Prostate gland (tissue), 2 donors: ENCODE results near the gene MATN1. TPM values are rescaled to one million over a fixed set of nuclear protein-coding genes. Genes with fewer than 3 reads are reported as not detected.

Experiments
- DNase-seq: peaks from one replicate; pipeline ENCODE4 v3.0.0-alpha.2; 2019; ENCODE audit warnings: low spot score
- H3K27ac ChIP-seq, 2 donors: fragments of 200-600 bp; sonication (generic); 2 replicates each; pipeline ENCODE4 v1.5.1; 2017 to 2019
- H3K27me3 ChIP-seq: fragments of 200-600 bp; sonication (generic); replicated peaks from 2 replicates; pipeline ENCODE4 v1.5.1; 2019; ENCODE audit not compliant: insufficient read depth
- H3K36me3 ChIP-seq, 2 donors: fragments of 200-600 bp; sonication (generic); 1 replicate in 1 of 2; 2 replicates in 1 of 2; pipeline versions ENCODE4 v1.5.1 to v1.8.1; 2017 to 2019
- H3K4me1 ChIP-seq: fragments of 200-600 bp; sonication (generic); replicated peaks from 2 replicates; pipeline ENCODE4 v1.5.1; 2019
- H3K4me3 ChIP-seq, 2 donors: fragments of 200-600 bp; sonication (generic); 2 replicates each; pipeline ENCODE4 v1.5.1; 2017 to 2019
- H3K9me3 ChIP-seq: fragments of 200-600 bp; sonication (generic); 2 replicates; pipeline ENCODE4 v1.5.1; 2017
- CTCF ChIP-seq, 4 experiments: fragments of 200-600 bp in 2 of 4; fragments of 450-650 bp in 2 of 4; sonication (generic) in 2 of 4; IDR thresholded peaks; 1 replicate in 3 of 4; 2 replicates in 1 of 4; pipeline ENCODE4 v1.5.1; 2016 to 2019; ENCODE audit warnings: antibody characterized with exemption in 4 of 4, mild to moderate bottlenecking in 2 of 4, moderate library complexity in 2 of 4
- POLR2A ChIP-seq: fragments of 450-650 bp; IDR thresholded peaks from one replicate; pipeline ENCODE4 v1.6.1; 2016; ENCODE audit warnings: antibody characterized with exemption, mild to moderate bottlenecking
- POLR2AphosphoS5 ChIP-seq: sonication (generic); formaldehyde crosslinking; IDR thresholded peaks from one replicate; pipeline ENCODE4 v1.6.1; 2017; ENCODE audit warnings: antibody characterized with exemption
- WGBS: methylation state at CpG from one replicate; pipeline ENCODE4 v1.1.5; 2018; 5-methylcytosine and 5-hydroxymethylcytosine counted together
- intact Hi-C: fragments of 100-400 bp; cut with DNase I; formaldehyde crosslinking; loops from one replicate; pipeline ENCODE4 v1.14.2; 2022
- total RNA-seq, 2 donors: library from RNA; depleted of rRNA; stranded (reverse); fragments of >200 nt; gene quantifications; one replicate each; pipeline ENCODE4 v1.1.0, GENCODE V29; 2016

MATN1 gene
- total RNA-seq, 2 donors from 2014 or later = 0.34 TPM; not detected in 1

DNA sequence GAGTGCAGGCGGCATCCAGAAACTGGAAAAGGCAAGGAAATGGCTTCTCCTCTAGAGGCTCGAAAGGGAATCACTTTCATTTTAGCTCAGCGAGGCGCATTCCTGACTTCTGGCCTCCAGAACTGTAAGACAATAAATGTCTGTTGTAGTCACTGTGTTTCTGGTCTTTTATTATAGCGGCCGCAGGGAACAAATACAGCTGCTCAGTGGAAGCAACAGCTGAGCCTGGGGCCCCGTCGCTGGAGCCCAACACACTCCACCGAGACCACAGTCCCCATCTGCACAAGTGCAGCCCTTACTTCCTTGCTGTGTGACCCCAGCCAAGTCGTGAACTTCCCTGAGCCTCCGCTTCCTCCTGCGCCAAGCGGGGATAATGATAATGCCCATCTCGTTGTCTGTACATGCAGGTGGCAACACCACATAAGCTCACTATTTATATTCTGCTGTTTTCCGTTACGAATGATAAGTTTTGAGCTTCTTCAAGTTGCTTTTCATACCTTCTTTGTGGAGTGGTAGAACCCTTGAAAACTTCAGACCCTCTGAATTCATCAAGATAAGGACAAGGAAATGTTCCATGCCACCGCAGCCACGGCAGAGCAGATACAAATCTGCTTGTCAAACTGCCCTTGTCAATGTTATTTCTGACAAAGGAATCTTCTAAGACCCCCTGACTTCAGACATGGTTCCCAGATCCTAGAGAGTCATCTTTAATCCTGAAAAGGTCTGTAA is 37.4 kb upstream of the MATN1 start:
- Histone ChIP-seq H3K9me3 (no peaks in the 10 kb centered on the region), H3K27ac (no peak overlapping the region)

DNA sequence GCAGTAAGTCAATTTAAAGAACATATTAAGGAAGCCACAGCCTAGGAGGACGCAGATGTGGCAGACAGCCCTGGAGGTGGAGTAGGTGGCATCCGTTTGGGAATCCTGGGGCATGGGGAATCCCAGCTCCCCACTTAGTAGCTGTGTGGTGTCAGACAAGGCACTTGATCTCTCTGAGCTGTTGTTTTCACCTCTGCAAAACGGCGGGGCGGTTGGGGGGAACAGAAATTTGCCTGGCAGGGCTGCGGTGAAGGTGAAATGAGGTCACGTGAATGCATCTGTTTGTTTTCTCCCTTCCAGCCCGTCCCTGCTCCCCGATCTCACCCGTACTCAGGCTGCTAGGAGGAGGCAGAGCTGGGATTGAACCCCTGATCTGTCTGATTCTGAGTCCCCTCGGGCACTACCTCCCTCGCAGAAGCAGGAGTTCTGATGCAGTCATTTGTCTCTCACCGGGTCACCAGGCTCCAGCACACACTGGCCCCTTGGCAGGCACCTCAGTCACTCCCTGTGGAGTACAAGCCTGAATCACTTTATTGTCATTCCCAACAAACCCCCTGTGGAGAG is 36.4 kb upstream of the MATN1 start:
- Histone ChIP-seq H3K4me3 (no peak overlapping the region), H3K9me3 (no peaks in the 10 kb centered on the region), H3K36me3 (no peaks in the 10 kb centered on the region), H3K27ac (no peak overlapping the region), H3K4me1 (no peaks in the 10 kb centered on the region), H3K27me3 (no peaks in the 10 kb centered on the region)
- DNase-seq = no peak
- TF ChIP-seq POLR2AphosphoS5 = no peak
- TF ChIP-seq POLR2A = no peak
- TF ChIP-seq CTCF (IDR thresholded peaks at IDR 0.05) = no peak
- 89% methylated on average over 13 of the region's 13 CpGs for WGBS
- intact Hi-C loops = loop anchor here (5.0 kb wide), 1 partner anchor 32 kb away; no protein-coding TSS in a partner anchor

More for the DNA sequence above, 37.4 kb upstream of the MATN1 start:
- intact Hi-C loops = loop anchor here (5.0 kb wide), 1 partner anchor 33 kb away; no protein-coding TSS in a partner anchor
- 73% methylated on average over 18 of the region's 18 CpGs for WGBS
- no peaks in the 10 kb centered on the region for H3K4me1 ChIP-seq
- TF ChIP-seq POLR2AphosphoS5 = no peak
- TF ChIP-seq CTCF (IDR thresholded peaks at IDR 0.05) = no peak
- no peak for TF ChIP-seq POLR2A
- no peaks in the 10 kb centered on the region for H3K27me3 ChIP-seq
- no peak for DNase-seq
- H3K4me3 ChIP-seq = no peak overlapping the region
- no peaks in the 10 kb centered on the region for H3K36me3 ChIP-seq

- DNase-seq = no peak
- TF ChIP-seq POLR2A = no peak
- TF ChIP-seq POLR2AphosphoS5 = no peak
- no peak for TF ChIP-seq CTCF (IDR thresholded peaks at IDR 0.05)
- Histone ChIP-seq H3K4me3 (no peak overlapping the region), H3K27ac (no peak overlapping the region), H3K27me3 (no peaks in the 10 kb centered on the region), H3K4me1 (no peaks in the 10 kb centered on the region), H3K36me3 (no peaks in the 10 kb centered on the region), H3K9me3 (no peaks in the 10 kb centered on the region)
- intact Hi-C loops = no loop called here
Observed at GRCh38 chr1:30758785-30759380, 35.5 kb upstream of the MATN1 start.

DNA sequence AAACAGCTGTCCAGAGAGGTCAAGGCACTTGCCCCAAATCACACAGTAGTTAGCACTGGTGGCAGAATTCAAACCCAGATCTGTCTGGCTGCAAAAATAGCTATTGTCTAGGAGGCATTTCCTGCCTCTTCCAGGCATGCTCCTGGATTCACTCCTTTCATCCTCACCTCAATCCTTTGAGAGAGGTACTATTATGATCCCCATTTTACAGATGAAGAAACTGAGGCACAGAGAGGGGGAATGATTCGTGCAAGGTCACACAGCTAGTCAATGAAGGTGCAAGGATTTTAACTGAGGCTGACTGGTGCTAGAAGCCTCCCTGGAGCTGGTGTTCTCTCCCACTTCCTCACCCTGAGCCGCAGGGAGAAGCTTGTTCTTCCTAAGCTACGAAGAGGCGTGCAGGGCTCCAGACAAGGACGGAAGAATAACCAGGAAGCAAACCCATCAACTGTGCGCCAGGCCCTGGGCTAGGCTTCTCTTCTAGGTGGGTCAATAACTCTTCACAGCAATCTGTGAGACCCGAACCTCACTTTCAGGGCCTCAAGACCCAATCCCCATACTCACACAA is 34.8 kb upstream of the MATN1 start:
- intact Hi-C loops = no loop called here
- 91% methylated on average over 7 of the region's 7 CpGs for WGBS

More for the DNA sequence above, 34.8 kb upstream of the MATN1 start:
- Histone ChIP-seq H3K4me1 (no peaks in the 10 kb centered on the region), H3K9me3 (no peaks in the 10 kb centered on the region), H3K4me3 (no peak overlapping the region), H3K27ac (no peak overlapping the region), H3K27me3 (no peaks in the 10 kb centered on the region), H3K36me3 (no peaks in the 10 kb centered on the region)
- no peak for DNase-seq
- TF ChIP-seq CTCF (IDR thresholded peaks at IDR 0.05) (no peak), POLR2AphosphoS5 (no peak), POLR2A (no peak)
